A673 (cell line): ENCODE results near the gene MRPS18A. TPM values are rescaled to one million over a fixed set of nuclear protein-coding genes. Genes with fewer than 3 reads are reported as not detected.

Source experiments
- BruUV-seq: library from RNA; stranded (reverse); fragments of 400-500 nt; replicated peaks from 2 replicates; lab custom pipeline; 2021; lab: Mats Ljungman, UMichigan
- CTCF ChIA-PET: fragments of 300-600 bp; sonication (Branson Sonifier 250); formaldehyde crosslinking; loops from one replicate; lab custom pipeline; 2022; ENCODE audit warnings: antibody characterized with exemption; lab: Charles Lee
- POLR2A ChIA-PET: fragments of 300-600 bp; sonication (Branson Sonifier 250); formaldehyde crosslinking; loops from one replicate; lab custom pipeline; 2022; ENCODE audit warnings: antibody characterized with exemption; ENCODE audit not compliant: low non-redundant PET; lab: Charles Lee
- DNase-seq: peaks from one replicate; pipeline ENCODE4 v3.0.0-alpha.2; 2015; ENCODE audit warnings: low spot score
- H3K27ac ChIP-seq: fragments of 200-600 bp; sonication (generic); 2 replicates; pipeline ENCODE4 v1.5.1; 2016; ENCODE audit warnings: mixed run types, low read depth, mild to moderate bottlenecking, mixed read lengths, antibody characterized with exemption, low read length; ENCODE audit not compliant: poor library complexity, severe bottlenecking
- H3K27me3 ChIP-seq: fragments of 200-600 bp; sonication (generic); replicated peaks from 2 replicates; pipeline ENCODE4 v1.6.1; 2017; ENCODE audit warnings: mixed run types, low read depth, mild to moderate bottlenecking, mixed read lengths, antibody characterized with exemption, low read length; ENCODE audit not compliant: insufficient read depth, poor library complexity
- H3K36me3 ChIP-seq: fragments of 200-600 bp; sonication (generic); 2 replicates; pipeline ENCODE4 v1.6.1; 2016; ENCODE audit warnings: mixed run types, mild to moderate bottlenecking, mixed read lengths, antibody characterized with exemption, low read length; ENCODE audit not compliant: insufficient read depth, poor library complexity, severe bottlenecking
- H3K4me1 ChIP-seq: fragments of 200-600 bp; sonication (generic); 2 replicates; pipeline ENCODE4 v1.6.1; 2017; ENCODE audit warnings: mixed run types, mild to moderate bottlenecking, mixed read lengths, antibody characterized with exemption, low read length; ENCODE audit not compliant: insufficient read depth, poor library complexity, severe bottlenecking
- H3K4me3 ChIP-seq: fragments of 200-600 bp; sonication (generic); 2 replicates; pipeline ENCODE4 v1.5.1; 2016; ENCODE audit warnings: low read depth, mixed run types, mild to moderate bottlenecking, mixed read lengths, low read length; ENCODE audit not compliant: poor library complexity, severe bottlenecking
- H3K9me3 ChIP-seq: fragments of 200-600 bp; sonication (generic); 2 replicates; pipeline ENCODE4 v1.6.1; 2016; ENCODE audit warnings: mixed run types, low read depth, mild to moderate bottlenecking, mixed read lengths, antibody characterized with exemption, low read length; ENCODE audit not compliant: poor library complexity, severe bottlenecking
- CTCF ChIP-seq: fragments of 300-800, 200-600 bp; sonication (generic); conservative IDR thresholded peaks from 2 replicates; pipeline ENCODE4 v1.5.1; 2017; ENCODE audit warnings: low read depth, mild to moderate bottlenecking, antibody characterized with exemption, low read length, moderate library complexity, mixed read lengths
- EZH2 ChIP-seq: fragments of 200-600 bp; sonication (generic); IDR thresholded peaks from 2 replicates; pipeline ENCODE4 v1.6.1; 2017; ENCODE audit warnings: borderline replicate concordance, low read depth, mild to moderate bottlenecking, mixed read lengths, antibody characterized with exemption, low read length; ENCODE audit not compliant: poor library complexity, severe bottlenecking
- intact Hi-C: fragments of 100-400 bp; cut with micrococcal nuclease; formaldehyde crosslinking; loops from one replicate; pipeline ENCODE4 v1.10.0; 2022; ENCODE audit not compliant: unreplicated experiment
- total RNA-seq: library from RNA; stranded (reverse); gene quantifications from 2 replicates; pipeline ENCODE4 v1.2.3, GENCODE V29; 2021

Gene MRPS18A
- total RNA-seq, 1 experiment from 2014 or later, result 64.6 TPM

- DNase-seq, result no peak
- TF ChIP-seq EZH2 (no peak), CTCF (no peak)
- intact Hi-C loops, result no loop called here
- Histone ChIP-seq H3K4me1 (peaks cover 37% of the 10 kb centered on the region), H3K27ac (no peak overlapping the region), H3K9me3 (no peaks in the 10 kb centered on the region), H3K4me3 (no peak overlapping the region), H3K36me3 (no peaks in the 10 kb centered on the region), H3K27me3 (no peaks in the 10 kb centered on the region)
- no TSS peak for BruUV-seq
- ChIA-PET POLR2A (no interaction called here), CTCF (interaction anchor here (0.5 kb wide), 1 partner anchor 519 kb away, joined by 4 read pairs; no protein-coding TSS in a partner anchor)
These were observed 30.2 kb upstream of the MRPS18A start for GRCh38 chr6:43717822-43718221.

- Histone ChIP-seq H3K9me3 (no peaks in the 10 kb centered on the region), H3K36me3 (no peaks in the 10 kb centered on the region), H3K27me3 (no peaks in the 10 kb centered on the region), H3K4me3 (no peak overlapping the region), H3K4me1 (peaks cover 37% of the 10 kb centered on the region), H3K27ac (no peak overlapping the region)
- CTCF ChIA-PET, result no interaction called here
- DNase-seq, result no peak
- intact Hi-C loops, result no loop called here
- POLR2A ChIA-PET, result no interaction called here
- BruUV-seq, result no TSS peak
- TF ChIP-seq EZH2 (no peak), CTCF (no peak)
These were observed 29.8 kb upstream of the MRPS18A start for GRCh38 chr6:43717389-43717788.

- H3K27me3 ChIP-seq, result no peaks in the 10 kb centered on the region
- no peaks in the 10 kb centered on the region for H3K9me3 ChIP-seq
- DNase-seq, result peak; percentile 61
- H3K4me3 ChIP-seq, result no peak overlapping the region
- TF ChIP-seq CTCF (no peak), EZH2 (no peak)
- no TSS peak for BruUV-seq
- CTCF ChIA-PET, result no interaction called here
- peaks cover 37% of the 10 kb centered on the region for H3K4me1 ChIP-seq
- POLR2A ChIA-PET, result no interaction called here
- intact Hi-C loops, result no loop called here
- H3K36me3 ChIP-seq, result no peaks in the 10 kb centered on the region
- peak overlapping the region; percentile 74 for H3K27ac ChIP-seq
These were observed 28.5 kb upstream of the MRPS18A start for GRCh38 chr6:43716099-43716498.
